Activated CD4-positive, alpha-beta T cell treated with anti-CD3 and anti-CD28 coated beads for 4 hours (primary cell): ENCODE results near the gene BZW1.

ENCODE experiments used
- DNase-seq, 2 donors: peaks; one replicate each; pipeline ENCODE4 v3.0.0-alpha.2; 2020

The BZW1 gene

DNA sequence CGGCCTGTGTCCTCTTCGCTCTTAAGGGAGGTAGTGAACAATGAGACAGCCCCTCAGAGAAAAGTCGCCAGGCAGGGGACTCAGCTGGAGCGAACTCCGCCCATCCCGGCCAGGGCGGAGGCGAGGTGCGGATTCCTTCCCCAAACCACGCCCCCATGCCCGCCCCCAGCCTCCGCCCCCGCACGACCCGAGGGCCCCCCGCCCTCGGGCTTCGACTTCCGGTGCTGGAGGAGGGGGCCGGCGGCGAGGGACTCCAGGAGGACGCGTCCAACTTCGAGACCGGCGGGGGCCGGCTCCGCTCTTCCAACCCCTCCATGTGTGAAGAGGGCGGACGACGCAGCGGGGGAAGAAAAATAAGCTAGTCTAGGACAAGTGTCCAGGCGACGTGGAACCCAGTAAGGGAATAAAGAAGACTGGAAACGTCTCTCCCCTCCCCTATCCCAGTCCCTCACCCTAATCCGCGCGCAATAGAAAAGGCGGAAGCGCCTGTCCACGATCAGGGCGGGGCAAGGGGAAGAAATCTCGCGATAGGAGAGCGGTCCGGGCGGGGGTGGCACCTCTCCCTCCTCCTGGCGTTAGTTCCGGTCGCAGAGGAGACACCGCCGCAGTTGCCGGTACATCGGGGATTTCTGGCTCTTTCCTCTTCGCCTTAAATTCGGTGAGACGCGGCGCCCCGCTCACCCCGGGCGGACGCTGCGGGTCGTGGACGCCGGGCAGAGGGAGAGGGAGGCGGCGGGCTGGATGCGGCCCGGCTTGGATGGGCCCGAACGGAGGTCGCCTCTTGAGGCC is at the start of gene BZW1:
Gene BZW1 (plus strand): TSS at position 578 of the 789 bp plus-strand sequence. CDS start 1,308 bp downstream, outside the sequence.
- DNase-seq = peak; percentile 97 to 98

DNA sequence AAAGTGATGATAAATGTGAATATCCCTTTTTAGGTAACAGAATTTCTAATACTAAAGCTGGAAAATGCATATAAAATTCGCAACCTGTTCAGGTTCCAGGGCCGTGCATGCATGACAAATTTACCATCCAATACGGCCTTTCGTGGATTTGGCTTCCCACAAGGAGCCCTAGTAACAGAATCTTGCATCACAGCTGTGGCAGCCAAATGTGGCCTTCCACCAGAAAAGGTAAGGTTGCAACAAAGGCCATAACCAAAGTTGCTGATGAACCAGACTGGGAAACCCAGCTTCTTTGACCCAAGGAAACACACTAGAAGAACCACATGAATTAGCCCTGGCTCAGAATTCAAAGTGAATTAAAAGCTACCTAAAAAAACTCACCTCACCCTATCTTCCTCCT is 49.6 kb upstream of the BZW1 start:
- DNase-seq = no peak

DNA sequence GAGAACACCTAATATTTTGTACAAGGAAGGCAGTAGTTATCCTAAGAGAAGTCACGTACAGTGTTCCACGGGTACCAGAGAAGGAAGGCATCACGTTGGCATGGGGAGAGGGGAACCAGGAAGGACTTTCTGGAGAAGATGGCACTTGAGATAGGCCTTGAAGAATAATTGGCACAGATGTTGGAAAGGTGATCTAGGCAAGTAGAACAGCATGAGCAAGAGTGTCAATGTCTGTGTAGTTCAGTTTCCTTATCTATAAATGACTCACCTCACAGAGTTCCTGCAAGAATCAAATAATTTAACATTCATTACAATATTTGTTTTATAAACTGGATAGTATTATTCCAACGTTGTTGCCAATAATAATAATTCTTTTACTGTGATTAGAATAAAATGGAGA is 48.3 kb upstream of the BZW1 start:
- no peak for DNase-seq

DNA sequence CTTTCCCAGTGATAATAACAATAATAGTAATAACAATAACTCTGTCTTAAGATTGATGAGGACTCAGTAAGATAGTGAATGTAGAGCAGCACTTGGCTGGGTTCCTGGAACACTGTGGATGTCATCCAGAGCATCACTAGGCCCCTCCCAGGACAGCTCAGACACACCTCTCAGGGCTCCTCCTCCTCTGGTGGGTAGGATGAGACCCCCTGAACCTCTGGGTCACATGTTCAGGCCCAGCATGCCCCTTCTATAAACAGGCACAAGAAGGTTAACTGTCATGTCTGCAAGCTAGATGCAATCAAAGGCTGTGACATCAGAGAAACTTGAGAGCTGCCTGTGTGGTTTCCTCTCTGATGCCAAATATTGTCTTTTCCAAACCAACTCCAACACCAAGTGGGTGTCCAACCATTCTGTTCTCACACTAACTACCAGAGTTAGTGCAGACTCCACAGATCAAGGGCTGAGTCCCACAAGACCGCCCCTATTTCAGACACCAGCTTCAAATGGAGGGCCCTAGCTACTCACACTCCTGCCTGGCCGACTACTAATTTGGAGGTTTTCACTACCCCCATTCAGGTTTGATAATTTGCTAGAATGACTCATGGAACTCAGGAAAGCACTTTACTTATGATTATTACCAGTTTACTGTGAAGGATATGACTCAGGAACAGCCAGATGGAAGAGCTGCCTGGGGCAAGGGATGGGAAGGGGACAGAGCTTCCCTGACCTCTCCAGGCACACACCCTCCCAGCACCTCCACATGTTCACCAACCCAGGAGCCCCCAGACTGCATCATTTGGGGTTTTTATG is 46.4 kb upstream of the BZW1 start:
- DNase-seq = peak in 1 of 2 donors; percentile 3

DNA sequence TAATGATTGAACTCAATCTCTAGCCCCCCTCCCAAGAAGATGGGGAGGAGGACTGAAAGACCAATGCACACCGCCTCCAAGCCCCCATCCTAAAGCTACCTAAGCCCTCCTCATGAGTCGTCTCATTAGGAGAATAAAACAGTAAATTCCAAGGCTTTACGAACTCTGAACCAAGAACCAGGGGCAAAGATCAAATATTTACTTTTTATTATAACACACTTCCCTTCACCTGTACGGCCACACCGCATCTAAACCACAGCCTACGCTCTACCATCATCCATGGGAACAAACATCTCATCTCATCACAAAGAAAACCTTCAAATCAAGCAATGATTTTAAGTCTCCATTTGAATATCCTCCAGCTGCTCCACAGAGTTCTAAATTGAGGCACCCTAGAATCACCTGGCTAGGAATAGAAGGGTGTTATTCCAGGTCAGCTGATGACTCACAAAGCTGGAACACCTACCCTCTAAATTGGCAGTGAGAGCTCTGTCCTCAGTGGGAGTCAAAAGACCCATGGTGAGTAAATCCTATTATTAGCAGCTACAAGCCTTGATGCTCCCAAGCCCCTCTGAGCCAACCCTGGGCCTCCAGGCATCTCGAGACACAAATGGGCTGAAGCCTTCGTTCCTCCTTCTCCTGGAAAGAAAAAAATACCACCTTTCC is 45.6 kb upstream of the BZW1 start:
- DNase-seq = no peak

DNA sequence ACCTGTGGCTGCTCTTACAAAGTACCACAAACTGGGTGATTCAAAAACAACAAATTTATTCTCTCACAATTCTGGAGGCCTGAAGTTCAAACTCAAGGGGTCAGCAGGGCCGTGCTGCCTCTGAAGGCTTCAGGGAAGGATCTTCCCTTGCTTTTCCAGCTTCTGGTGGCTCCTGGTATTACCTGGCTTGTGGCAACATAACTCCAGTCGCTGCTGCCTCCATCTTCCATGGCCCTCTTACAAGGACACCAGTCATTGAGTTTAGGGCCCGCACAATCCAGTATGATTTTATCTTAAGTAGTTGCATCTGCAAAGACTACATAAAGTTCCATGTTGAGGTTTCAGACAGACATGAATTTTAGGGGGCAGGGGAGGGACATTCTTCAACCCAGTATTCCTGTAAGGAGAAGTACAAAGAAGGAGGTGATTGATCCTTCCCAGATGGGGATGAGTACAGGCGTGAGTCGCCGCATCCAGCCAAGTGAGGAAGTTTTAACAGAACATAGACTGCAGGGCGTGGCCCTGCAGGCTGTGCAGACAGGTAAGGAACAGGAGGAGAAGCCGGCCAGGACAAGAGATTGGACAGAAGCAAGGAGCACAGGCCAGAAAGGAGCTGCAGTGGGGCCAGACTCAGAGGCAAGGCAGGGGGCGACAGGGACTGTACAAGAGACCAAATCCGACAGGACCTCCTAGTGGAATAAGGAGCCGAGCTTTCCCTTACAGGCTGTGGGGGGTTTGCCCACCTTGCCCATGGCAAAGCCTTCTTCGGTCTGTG is 44.4 kb upstream of the BZW1 start:
- DNase-seq = no peak

DNA sequence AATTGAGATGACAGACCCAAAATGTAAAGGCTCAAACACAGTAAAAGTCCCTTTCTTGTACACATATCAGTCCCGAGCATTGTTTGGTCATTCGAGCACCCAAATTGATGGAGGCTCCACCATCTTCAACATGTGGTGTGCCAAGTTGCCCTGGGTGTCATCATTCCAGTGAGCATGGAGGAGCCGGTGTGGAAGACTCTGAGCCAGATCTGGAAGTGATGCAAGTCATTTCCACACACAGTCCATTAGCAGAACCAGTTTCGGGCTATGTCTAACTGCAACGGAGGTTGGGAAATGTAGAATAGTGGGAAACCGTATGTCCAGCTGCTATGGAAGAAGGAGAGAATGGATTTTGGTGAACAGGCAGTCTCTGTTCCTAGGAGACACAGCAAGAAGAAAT is 40.9 kb upstream of the BZW1 start:
- DNase-seq = no peak

DNA sequence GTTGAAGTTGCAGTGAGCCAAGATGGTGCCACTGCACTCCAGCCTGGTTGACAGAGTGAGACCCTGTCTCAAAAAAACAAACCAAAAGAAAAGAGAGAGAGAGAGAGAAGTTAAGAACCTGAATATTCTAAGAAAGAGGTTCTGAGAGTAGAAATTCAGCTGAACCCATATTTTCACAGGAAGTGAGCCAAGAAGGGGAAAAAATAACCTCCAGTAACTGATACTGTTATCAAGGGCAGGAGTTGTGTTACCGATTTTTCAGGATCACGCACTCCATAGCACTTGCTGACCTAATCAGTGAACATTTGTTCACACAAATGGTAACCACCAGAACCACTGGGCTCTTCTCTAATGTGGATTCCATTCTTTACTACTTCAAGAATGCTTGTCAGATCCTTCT is 39.1 kb upstream of the BZW1 start:
- no peak for DNase-seq

DNA sequence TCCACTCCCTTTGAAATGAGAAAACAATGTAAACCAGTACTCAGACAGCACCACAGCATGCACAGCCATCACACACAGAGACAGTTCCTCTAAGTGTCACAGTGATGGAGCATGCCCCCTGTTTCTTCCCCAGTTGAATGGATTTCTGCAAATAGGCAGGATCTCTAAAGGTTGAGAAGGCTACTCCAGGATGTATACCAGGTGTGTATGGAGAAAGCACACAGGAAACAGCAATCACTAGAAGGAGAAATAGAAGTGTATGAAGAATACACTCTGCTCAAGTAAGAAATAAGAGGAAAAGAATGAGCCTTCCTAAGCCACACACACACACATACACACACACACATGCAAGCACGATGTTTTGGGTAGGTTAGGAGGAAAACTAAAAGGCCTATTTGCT is 38.6 kb upstream of the BZW1 start:
- no peak for DNase-seq

DNA sequence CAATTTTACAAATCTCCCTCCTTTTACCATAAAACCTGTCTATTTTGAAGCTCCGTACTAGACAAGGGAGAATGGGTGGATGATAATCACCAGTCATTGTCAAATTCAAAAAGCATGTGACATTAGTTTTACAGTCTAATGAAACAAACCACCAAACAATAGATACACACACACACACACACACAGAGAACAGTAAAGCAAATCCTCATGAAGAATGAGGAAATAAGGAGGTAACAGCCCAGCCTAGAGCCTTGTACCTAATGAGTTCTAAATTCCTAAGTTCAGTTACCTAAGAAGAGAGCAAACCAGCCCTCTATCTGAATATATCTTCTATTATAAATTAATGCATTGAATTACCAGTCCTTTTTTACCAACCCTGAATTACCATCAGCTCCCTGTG is 36.8 kb upstream of the BZW1 start:
- DNase-seq = no peak

DNA sequence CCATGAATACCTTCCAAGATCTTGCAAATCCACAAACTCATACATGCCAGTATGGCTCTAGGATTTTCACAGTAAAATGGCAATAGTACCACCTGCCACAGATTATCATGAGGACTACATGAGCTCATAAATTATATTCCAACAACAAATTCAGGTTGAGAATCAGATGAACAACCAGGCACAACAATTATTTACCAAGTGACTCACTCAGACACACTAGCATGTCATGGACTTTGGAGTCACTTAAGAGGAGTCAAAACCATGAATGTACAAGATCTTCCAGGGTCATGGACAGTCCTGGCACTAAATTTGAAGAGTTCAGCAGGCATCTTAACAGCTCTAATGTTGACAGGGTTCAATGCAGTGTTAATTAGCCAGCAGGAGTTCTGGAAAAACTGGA is 34.4 kb upstream of the BZW1 start:
- no peak for DNase-seq

DNA sequence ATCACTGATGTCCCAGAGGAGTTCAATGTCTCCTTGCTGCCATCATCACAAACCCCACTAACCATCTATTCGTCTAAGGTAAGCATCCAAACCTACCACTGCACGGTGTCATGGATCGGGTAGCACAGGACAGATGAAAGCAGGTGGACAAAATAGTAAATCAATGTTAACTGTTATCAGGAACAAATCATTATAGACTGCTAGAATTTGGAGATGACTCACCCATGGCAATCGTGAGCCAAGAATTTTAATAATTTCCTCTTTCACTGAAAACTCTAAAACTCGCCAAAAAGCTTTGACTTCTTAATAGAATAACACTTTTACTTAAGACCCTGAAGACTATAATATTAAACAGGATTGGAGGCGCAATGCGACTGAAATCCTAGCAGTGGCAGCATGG is 33.7 kb upstream of the BZW1 start:
- DNase-seq = no peak

DNA sequence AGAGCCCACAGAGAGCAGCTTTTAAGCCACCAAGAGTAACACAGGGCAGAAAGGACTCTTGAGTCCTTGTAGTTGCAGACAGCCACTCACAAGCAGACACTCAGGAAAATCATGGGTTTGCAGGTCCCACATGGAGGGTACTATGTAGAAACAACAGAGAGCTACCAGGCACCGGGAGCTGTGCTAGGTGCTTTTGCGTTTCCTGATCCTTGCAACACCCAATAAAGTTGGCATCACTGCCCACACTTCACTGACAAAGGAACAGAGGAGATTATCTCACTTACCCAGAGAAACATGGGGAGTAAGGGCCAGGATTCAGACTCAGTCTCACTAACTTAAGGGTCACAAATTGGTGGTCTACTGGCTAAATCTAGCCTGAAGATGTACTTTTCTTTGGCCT is 32.5 kb upstream of the BZW1 start:
- DNase-seq = no peak

DNA sequence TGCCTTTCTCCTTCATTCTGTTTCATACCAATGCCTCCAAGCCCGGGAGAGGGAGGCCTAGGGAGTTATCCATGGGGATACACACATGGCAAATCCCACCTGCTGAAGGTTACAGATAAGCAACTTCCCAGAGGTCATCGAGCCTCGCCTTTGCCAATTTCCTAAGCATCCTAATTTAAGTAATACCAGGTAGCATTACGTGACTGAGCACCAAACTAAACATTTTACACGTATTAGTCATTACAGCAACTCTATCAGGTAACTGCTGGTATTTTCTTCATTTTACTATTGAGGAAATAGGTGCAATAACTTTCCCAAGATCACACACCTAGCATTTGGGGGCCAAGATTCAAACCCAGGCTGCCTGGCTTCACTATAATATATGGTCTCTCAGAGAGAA is 30.1 kb upstream of the BZW1 start:
- DNase-seq = no peak

DNA sequence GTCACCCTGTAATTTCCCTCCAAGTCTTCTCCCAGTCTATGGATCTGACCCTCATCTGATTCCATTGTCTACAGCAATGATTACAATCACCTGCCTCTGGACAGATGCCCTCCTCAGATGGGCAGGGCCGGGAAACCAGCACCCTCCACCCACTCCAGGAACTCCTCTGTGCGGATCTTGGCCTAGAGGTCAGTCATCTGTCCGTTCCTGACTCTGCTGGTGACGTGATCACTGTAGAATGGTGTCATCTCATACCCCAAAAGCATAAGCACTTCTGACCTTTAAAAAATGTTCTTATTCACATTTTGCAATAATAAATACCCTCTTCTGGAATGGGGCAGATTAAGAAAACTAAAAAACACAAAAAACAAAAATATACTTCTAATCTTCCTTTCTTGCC is 29.5 kb upstream of the BZW1 start:
- no peak for DNase-seq

DNA sequence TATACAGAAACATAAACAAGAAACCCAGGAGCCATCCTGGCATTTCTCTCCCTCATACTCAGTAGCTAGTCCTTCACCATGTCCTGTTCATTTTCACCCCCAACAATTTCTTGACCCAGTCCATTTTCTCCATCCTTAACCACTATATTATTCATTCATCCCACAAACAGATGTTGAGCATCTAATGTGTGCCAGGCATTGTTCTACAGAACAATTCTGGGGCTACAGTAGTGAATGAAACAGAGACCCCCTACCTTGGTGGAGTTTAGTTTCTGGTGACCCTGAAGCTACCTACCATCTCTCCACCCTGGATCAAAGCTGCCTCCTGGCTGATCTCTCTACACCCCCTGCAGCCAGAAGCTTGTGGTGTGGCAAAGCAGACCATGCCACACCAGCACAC is 27.5 kb upstream of the BZW1 start:
- no peak for DNase-seq

DNA sequence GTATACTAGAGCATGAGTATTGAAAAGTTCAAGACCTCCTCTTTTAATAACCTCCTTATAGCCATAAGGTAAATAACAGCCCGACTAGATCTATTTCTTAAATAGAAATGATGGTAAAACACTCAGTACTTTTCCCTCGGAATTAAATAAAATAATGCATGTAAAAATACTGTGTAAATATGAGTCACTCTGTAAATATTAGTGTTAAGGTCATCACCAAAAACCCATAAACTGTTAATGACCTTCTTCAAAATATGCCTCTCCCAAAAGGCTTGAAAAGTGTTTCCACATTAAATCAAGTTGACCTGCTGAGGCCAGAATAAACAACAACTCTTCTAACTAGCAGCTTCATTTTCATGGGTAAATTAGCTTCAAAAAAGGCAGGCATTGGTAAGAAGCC is 25.3 kb upstream of the BZW1 start:
- no peak for DNase-seq

DNA sequence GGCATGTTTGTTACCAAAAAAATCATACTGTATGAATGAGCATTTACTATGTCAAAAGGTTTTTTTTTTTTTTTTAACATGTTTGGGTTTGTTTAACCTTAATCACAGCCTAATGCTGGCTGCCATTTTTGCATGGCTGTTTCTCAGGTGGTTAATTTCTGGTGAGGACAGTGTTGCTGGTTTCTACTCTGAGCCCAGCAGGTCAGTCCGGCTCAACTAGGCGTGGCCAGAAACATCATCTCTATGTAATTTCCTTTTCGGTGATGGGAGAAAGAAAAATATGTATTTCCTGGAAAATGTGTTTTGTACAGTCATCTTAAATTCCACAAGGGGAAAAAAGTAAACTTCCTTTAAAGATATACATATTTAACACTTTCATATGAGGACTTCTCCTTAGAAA is 24.9 kb upstream of the BZW1 start:
- DNase-seq = no peak

DNA sequence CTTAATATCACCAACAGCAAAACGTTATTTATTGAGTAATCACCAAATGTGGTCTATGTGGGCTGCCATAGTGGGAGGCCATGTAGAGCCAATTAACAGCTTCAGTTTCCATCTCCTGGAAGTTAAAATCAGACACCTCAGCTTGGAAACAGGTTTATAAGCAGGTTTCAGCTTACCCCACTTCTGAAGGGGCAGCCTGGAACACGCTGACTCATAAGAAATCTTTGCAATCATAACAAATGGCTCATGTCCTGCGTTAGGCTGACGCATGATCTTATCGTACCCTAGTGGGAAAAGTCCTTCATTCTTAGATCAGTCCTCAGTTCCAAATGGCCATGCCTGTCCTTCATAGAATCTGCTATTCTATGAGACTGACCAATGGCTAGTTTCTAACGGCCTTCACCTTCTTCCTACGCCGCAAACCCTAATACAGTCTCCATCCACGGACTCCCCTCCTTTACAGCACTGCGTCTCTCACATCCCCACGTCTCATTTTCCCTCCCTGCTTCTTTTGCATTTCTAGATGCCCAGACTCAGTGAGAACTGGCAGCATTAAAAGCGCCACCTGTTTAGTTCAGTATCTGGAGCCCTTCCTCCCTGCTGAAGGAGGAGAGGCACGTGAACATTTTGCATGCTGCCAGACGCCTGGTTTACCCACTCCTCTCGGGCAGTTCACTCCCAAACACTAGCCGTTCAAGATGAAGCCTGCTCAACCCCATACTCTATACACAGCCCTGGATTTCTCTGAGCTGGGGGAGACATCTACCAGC is 24.2 kb upstream of the BZW1 start:
- no peak for DNase-seq

DNA sequence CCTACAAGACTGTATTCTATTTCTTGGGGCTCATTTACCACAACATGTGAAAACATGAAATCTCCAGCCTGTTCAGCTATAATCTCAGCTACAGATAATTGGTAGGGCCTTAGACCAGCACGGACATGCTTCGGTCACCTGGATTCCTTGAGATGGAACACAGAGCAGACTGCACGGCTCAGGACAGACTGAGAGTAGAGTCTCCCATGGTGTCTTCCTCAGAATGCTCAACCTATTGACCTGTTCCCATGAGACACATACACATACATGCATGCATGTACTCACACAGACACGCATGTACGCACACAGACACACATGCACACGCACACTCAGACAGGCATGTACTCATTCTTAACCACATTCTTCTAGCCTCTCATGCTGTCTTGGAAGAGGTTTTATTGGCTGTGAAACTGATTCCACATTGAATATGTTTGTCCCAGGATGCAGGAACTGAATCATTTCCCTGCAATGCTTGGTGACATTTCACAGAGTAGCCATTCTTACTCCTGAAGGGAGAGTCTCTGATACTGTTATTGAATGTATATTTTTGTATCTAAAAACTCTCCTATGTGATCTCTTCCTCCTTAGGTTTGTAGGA is 23.5 kb upstream of the BZW1 start:
- DNase-seq = no peak

DNA sequence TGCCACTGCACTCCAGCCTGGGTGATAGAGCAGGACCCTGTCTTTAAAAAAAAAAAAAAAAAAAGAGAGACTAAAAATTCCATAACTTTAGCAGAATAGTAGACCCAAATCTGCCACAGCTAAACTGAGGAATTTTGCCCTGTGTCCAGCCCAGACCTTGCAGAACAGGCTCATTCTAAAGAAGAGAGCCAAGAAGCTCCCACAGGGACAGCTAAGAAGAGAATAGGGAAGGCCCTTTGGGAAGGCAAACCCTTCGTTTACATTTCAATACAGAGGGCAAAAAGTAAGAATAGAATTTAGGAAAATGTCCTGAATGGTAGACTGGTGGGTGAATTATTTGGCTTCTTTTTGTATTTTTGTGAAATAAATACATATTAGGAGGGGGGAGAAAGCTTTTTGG is 21.5 kb upstream of the BZW1 start:
- DNase-seq = no peak

DNA sequence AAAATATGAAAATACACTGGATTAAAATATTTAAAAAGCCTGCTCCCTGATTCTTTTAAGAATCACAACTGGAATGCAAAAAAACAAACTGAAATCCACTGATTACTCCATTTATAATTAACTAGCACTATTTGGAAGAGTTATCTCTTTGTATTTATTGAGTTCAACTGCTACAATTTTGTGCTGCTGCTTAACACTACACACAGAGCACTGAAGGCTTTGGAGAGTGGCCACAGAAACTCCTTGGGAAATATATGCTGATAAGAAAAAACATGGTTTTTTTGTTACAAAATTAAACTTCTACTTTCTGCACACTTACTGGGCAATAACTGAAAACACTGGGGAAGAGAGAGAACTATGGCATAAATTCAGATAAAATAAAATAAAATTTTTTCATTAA is 19.8 kb upstream of the BZW1 start:
- DNase-seq = no peak
